OCI-LY1 (cell line): ENCODE data around the gene H1-8.

ENCODE experiments used
- H2AFZ ChIP-seq: fragments of 200-600 bp; sonication (generic), shearing (Covaris generic); 2 replicates; pipeline ENCODE4 v1.6.0; 2014; ENCODE audit warnings: antibody characterized with exemption, mild to moderate bottlenecking, low read length
- H3F3A ChIP-seq: fragments of 200-600 bp; sonication (generic), shearing (Covaris generic); 2 replicates; pipeline ENCODE4 v1.6.0; 2014; ENCODE audit warnings: mild to moderate bottlenecking, antibody characterized with exemption, low read length, moderate library complexity; ENCODE audit not compliant: insufficient read depth
- H3K27ac ChIP-seq: fragments of 200-600 bp; sonication (generic); 2 replicates; pipeline ENCODE4 v1.5.1; 2014; ENCODE audit warnings: low read length, mixed run types, mild to moderate bottlenecking, low read depth; ENCODE audit not compliant: poor library complexity, severe bottlenecking
- H3K27me3 ChIP-seq: fragments of 200-600 bp; sonication (generic); 2 replicates; pipeline ENCODE4 v1.6.0; 2014; ENCODE audit warnings: antibody characterized with exemption, mild to moderate bottlenecking, low read length, moderate library complexity; ENCODE audit not compliant: insufficient read depth
- H3K36me3 ChIP-seq: fragments of 200-600 bp; sonication (generic); 2 replicates; pipeline ENCODE4 v1.6.1; 2014; ENCODE audit warnings: mild to moderate bottlenecking, antibody characterized with exemption, low read length, moderate library complexity, mixed read lengths; ENCODE audit not compliant: insufficient read depth
- H3K4me1 ChIP-seq: fragments of 200-600 bp; sonication (generic); 2 replicates; pipeline ENCODE4 v1.5.1; 2014; ENCODE audit warnings: mild to moderate bottlenecking, low read length, moderate library complexity; ENCODE audit not compliant: insufficient read depth, severe bottlenecking
- H3K4me2 ChIP-seq: fragments of 200-600 bp; sonication (generic), shearing (Covaris generic); 2 replicates; pipeline ENCODE4 v1.6.1; 2014; ENCODE audit warnings: low read length
- H3K4me3 ChIP-seq: fragments of 200-600 bp; sonication (generic); 2 replicates; pipeline ENCODE4 v1.5.1; 2014; ENCODE audit warnings: low read length, low read depth, mild to moderate bottlenecking, mixed read lengths; ENCODE audit not compliant: poor library complexity, severe bottlenecking
- H3K79me2 ChIP-seq: fragments of 200-600 bp; shearing (Covaris generic); 2 replicates; pipeline ENCODE4 v1.6.1; 2016; ENCODE audit warnings: mixed run types, low read length, mixed read lengths; ENCODE audit not compliant: insufficient read depth
- H3K9ac ChIP-seq: fragments of 200-600 bp; sonication (generic), shearing (Covaris generic); 2 replicates; pipeline ENCODE4 v1.6.1; 2014; ENCODE audit warnings: mild to moderate bottlenecking, low read length, mixed read lengths
- H3K9me2 ChIP-seq: fragments of 200-600 bp; sonication (generic), shearing (Covaris generic); 2 replicates; pipeline ENCODE4 v1.6.1; 2014; ENCODE audit warnings: low read depth, mild to moderate bottlenecking, low read length, mixed read lengths
- H3K9me3 ChIP-seq: fragments of 200-600 bp; shearing (Covaris generic); 2 replicates; pipeline ENCODE4 v1.6.1; 2014; ENCODE audit warnings: low read length, mixed read lengths
- H4K20me1 ChIP-seq: fragments of 200-600 bp; sonication (generic), shearing (Covaris generic); 2 replicates; pipeline ENCODE4 v1.6.0; 2016; ENCODE audit warnings: mild to moderate bottlenecking, low read length; ENCODE audit not compliant: insufficient read depth
- CTCF ChIP-seq: fragments of 200-600 bp; sonication (generic), shearing (Covaris generic); IDR thresholded peaks from 2 replicates; pipeline ENCODE4 v1.5.1; 2017; ENCODE audit warnings: mild to moderate bottlenecking, antibody characterized with exemption, low read length, moderate library complexity, mixed read lengths
- EZH2 ChIP-seq: fragments of 200-600 bp; sonication (generic), shearing (Covaris generic); IDR thresholded peaks from 2 replicates; pipeline ENCODE4 v1.8.0; 2017; ENCODE audit warnings: borderline replicate concordance, mixed run types, mild to moderate bottlenecking, antibody characterized with exemption, low read length, moderate library complexity, mixed read lengths

Gene H1-8

GRCh38 chr3:129598484-129598883 is 55.5 kb downstream of the H1-8 start:
- no peaks in the 10 kb centered on the region for H3K79me2 ChIP-seq
- H3K9ac ChIP-seq, result no peak overlapping the region
- no peaks in the 10 kb centered on the region for H3F3A ChIP-seq
- no peaks in the 10 kb centered on the region for H3K9me2 ChIP-seq
- TF ChIP-seq EZH2 (no peak), CTCF (no peak)
- H3K4me3 ChIP-seq, result no peak overlapping the region
- H3K27ac ChIP-seq, result no peak overlapping the region
- no peak overlapping the region for H2AFZ ChIP-seq
- peaks cover 14% of the 10 kb centered on the region; the same call in 1 of the 2 replicates for H3K27me3 ChIP-seq
- no peak overlapping the region for H3K4me2 ChIP-seq
- no peaks in the 10 kb centered on the region for H3K36me3 ChIP-seq
- H3K4me1 ChIP-seq, result peaks cover 7% of the 10 kb centered on the region
- no peaks in the 10 kb centered on the region for H3K9me3 ChIP-seq
- no peaks in the 10 kb centered on the region for H4K20me1 ChIP-seq

- no peak for TF ChIP-seq EZH2
- no peak for TF ChIP-seq CTCF
- Histone ChIP-seq H3K27ac (no peak overlapping the region), H4K20me1 (no peaks in the 10 kb centered on the region), H3K9me3 (no peaks in the 10 kb centered on the region), H3K4me1 (peaks cover 1% of the 10 kb centered on the region), H3K79me2 (no peaks in the 10 kb centered on the region), H3K4me2 (no peak overlapping the region), H3F3A (no peaks in the 10 kb centered on the region), H3K4me3 (no peak overlapping the region), H3K9me2 (no peaks in the 10 kb centered on the region), H2AFZ (no peak overlapping the region), H3K9ac (no peak overlapping the region), H3K27me3 (peaks cover 14% of the 10 kb centered on the region; the same call in 1 of the 2 replicates), H3K36me3 (no peaks in the 10 kb centered on the region)
Observed at GRCh38 chr3:129599073-129599472, 56.1 kb downstream of the H1-8 start.

GRCh38 chr3:129599607-129600006 is 56.6 kb downstream of the H1-8 start:
- no peaks in the 10 kb centered on the region for H3K9me3 ChIP-seq
- no peaks in the 10 kb centered on the region for H3K36me3 ChIP-seq
- H3K9me2 ChIP-seq, result no peaks in the 10 kb centered on the region
- no peak overlapping the region for H2AFZ ChIP-seq
- H3K4me3 ChIP-seq, result no peak overlapping the region
- TF ChIP-seq CTCF (no peak), EZH2 (no peak)
- H4K20me1 ChIP-seq, result no peaks in the 10 kb centered on the region
- no peak overlapping the region for H3K9ac ChIP-seq
- H3K79me2 ChIP-seq, result no peaks in the 10 kb centered on the region
- no peaks in the 10 kb centered on the region for H3F3A ChIP-seq
- no peak overlapping the region for H3K4me2 ChIP-seq
- no peak overlapping the region for H3K27ac ChIP-seq
- no peaks in the 10 kb centered on the region for H3K4me1 ChIP-seq
- peaks cover 14% of the 10 kb centered on the region; the same call in 1 of the 2 replicates for H3K27me3 ChIP-seq
